Superior temporal gyrus (tissue), 1 donor: ENCODE data around the gene MR1.

Experiments
- DNase-seq: peaks from one replicate; pipeline ENCODE4 v3.0.0-alpha.2; 2016; ENCODE audit errors: extremely low spot score

Gene MR1

DNA sequence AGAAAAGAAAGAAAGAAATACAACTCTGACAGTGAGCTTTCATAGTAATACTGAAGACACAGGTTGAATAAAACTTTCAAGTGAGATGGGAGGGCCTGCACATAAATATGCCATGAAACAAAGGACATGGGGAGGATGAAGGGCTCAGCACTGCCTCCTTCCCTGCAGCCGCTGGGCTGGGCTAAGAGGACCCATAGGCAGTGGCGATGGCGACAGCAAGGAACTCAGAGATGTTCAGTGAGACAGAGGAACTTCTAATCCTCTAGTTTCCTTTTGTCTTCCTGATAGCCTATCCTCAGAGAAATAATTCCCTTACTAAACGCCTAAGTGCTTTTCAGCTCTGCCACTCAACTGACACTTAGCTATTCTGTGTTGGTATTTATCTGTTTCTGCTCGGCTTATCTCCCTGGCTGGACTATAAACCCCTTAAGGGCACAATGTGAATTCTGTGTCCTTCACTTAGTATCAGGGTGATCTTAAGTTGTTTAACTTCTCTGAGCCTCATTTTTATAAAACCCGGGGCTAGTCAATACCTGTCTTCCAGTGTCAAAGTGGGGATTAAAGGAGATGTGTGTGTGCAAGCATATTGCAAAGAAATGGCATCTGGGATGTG lies 30.3 kb downstream of the MR1 start:
- no peak for DNase-seq

DNA sequence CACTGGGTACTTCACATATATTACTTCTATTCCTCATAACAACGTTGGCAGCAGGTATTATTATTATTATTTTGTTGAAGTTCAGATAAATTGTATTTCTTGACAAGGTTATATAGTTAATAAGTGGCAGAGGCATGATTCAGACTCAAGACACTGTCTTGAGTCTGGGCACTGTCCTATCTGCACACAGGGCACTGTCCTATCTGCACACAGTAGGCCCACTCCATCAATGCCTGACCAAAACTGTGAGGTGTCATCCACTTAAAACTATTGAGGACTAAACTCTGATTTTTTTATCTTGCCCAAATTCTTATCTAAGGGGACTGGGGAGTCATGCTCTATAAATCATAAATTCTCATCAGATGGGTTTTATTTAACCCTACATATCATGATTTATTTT lies 30.9 kb downstream of the MR1 start:
- DNase-seq, result no peak

DNA sequence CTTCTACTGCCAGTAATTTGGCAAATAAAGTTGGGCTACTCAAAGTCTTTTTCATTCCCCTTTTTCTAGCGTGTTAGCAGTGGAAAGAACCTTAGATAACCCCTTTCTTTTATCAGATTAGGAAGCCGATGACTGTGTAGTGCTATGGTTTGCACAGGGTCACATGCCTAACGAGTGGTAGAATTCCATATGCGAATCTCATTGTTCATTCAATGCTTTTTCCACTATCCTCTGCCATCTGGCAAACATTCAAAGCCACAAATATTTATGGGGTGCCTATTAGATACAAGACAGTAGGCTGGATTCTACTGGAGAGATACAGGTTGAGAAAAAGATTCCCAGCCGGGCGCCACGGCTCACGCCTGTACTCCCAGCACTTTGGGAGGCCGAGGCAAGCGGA lies 39.9 kb downstream of the MR1 start:
- DNase-seq, result no peak

DNA sequence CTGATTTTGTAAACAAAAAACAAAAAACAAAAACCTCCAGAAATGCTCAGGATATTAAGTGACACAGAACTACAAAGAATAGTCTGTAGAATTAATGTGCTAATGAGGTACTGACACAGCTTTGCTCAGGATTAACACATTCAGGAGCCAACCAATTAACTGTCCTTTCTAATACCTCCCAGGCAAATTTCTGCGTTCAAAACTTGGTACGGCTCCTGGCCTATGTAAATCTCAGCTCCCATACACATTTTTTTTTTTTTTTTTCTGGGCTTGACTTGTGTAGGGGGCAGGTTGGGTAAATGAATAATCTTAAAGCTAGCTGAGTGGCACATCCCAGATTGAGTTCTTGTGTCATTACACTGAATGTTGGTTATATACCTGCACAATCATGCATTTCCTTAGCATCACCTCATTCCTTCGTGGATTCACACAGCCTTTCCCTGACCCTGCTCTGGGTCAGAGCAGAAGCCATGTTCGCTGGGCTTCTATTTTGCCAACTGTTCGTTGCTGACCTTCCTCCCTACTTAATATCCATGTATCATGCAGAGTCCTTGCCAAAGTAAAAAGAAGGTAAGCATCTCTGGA lies 42.1 kb downstream of the MR1 start:
- no peak for DNase-seq

DNA sequence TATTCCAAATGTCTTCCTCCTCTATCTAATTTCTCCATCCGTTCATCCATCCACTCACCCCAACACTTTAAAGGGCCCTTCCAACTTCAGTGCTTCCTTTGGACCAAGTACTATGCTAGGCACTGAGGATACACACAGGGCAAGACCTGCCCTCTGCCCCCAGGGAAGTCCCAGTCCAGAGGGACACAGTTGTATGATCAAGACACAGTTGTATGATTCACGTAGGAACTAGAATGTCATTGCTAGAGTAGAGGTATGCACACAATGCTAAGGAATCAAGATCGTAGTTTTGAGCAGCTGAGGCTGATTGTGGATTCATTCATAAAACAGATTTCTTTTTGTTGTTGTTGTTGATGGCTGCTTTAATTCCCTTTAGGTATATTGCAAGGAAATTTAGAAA lies 43.1 kb downstream of the MR1 start:
- DNase-seq, result no peak

DNA sequence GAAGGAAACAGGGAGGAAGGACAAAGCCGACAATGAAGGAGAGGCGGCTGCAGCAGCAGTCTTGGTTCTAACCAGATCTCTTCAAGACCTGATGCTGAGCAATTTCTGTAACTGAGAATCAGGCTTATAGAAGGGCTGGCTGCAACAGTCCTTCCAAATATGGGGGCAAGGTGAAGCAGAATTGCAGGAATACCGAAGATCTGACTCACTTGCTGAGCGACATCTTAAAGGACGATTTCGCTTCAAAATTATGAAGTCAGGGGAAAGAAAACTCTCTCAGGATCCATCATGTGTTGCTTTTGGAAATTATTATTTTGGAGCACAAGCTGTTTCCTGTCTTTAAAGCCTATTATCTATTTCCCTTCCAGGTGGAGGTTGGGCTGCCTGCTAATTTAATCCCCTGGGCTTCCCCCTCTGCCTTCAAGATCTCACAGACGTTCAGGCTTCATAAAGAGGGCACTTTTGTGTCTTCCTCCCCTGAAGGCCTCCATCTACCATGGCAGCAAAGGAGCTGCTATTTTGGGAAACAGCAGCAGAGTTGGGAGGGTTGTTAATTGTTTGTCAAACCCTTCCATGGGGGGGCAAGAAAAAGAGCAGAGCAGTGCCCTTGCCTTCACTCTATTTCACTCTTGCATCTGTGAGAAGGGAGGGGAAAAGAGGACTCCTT lies 43.9 kb downstream of the MR1 start:
- DNase-seq, result no peak

DNA sequence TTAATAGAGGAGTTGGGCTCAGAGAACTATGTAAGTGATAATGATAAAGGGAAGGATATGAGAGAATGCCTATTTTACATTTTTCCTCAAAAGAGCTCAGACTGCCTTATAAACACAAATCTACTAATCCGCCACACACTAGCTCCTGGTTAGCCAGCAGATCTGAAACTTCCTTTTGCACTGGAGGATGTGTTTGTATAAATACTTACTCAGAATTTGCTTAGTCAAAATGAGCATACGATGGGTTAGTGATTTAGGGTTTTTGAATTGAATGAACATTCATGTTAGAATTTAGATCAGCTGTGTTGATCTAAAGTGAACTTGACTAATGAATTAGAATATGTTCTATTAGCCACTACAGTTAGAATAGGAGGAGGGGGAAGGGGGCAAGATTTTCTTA lies 45.6 kb downstream of the MR1 start:
- no peak for DNase-seq

DNA sequence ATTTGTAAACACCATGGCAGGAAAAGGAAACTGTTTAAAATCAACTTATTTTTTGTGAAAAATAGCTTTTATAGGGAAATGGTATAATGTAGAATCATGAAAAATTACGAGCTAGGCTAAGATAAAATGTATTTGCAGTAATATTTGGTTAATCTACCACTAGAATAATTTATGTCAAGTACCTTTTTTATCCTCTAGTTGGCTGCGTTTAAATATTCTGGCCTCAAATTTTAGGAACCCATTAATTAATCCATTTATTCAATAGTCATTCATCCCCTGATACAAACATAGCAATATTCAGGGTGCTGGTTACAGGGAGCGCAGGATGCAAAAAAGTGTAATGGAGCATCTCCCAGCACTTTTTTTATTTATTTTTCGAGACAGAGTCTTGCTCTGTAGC lies 46.1 kb downstream of the MR1 start:
- no peak for DNase-seq

DNA sequence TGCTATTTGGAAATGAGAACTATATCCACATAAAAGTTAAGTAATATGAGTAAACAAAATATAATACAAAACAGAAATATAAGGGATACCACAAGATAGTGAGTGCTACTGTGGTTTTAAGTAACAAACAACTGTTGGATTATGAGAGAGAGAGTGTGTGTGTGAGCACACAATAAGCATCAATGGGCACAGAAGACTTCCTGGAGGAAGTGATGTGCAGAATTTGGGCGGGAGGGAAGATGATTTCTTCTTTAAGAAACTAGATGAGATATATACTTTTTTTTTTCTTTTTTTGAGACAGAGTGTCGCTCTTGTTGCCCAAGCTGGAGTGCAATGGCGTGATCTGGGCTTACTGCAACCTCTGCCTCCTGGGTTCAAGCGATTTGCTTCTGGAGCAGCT lies 46.8 kb downstream of the MR1 start:
- no peak for DNase-seq

DNA sequence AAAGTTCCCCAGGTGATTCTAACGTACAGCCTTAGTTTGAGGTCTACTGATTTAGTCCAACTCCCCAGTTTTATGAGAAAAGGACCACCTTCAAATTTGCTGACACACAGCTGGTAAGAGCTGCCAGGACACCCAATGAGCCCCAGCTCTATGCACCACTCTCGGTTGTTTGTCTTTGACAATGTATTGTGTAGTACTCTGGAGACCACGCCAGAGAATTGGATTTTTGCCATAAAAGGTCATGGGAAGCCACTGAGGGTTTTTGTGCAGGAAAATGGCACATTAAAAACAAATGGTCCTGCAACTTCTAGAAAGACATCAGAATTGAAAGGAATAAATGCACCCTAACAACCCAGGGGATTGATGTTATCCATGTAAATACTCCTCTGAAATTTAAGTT lies 47.6 kb downstream of the MR1 start:
- no peak for DNase-seq

DNA sequence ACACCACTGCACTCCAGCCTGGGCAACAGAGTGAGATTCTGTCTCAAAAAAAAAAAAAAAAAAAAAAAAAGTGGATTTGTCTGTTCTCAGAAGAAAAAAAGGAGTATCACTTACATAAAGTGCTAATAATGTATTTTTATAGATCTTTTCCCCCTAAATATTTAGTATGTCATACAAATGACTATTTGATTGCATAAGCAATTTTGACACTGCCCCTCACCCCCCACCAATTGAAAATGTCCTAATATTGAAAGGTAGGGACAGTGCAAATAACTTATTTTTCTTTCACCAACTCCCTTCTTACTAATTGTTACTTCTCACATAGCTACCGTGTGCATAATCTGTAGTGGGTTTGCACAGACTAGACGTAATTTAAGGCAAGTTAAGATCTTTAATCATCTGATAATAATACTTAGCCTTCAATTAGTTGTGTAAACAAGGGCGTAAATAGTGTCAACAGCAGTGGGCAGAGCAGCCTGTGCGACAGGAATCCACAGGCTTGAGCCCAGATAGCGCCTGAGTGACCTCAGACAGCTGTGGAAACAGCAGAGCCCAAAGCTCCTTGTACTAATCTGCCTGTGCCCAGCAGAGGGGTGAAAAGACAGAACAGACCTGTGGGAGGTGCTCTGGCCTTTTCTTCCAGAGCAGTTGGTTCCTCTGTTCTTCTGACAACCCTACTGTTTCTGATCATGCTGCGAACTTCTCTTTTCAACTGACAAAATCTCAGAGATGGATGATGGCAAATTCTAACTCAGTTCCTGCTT lies 50.2 kb downstream of the MR1 start:
- DNase-seq, result no peak

DNA sequence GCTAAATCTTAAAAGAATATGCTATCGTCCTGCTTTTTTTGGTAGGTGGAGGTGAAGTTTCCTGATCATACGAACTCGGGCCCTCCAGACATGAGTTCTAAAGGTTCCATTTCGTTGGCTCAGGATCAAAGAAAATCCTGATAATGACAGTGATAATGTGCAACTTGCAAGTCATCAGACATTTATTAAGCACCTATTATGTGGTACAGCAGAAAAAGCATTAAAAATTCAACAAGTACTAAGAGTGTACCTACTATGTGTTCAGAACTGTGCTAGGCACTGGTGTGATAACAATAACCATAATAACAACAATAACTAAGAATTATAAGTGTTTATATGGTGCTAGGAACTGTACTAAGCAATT lies 50.8 kb downstream of the MR1 start:
- no peak for DNase-seq

DNA sequence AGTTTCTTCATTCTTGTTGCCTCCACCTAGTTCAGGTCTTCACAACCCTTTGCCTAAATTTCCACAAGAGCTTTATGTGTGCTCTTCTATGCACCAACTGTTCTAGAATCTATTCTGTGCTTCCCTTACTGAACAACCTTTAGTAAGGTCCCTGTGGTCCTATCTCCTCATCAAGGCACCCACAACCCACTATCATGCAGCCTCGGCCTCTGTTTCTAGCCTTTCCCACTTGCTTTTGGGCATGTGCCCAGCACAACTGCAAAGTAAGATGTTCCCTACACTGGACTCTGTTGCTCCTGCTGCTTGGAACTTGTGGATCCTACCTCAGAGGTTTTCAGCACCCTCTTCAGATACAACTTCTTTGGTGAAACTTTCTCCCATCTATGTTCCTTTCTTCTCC lies 52.3 kb downstream of the MR1 start:
- DNase-seq, result no peak

DNA sequence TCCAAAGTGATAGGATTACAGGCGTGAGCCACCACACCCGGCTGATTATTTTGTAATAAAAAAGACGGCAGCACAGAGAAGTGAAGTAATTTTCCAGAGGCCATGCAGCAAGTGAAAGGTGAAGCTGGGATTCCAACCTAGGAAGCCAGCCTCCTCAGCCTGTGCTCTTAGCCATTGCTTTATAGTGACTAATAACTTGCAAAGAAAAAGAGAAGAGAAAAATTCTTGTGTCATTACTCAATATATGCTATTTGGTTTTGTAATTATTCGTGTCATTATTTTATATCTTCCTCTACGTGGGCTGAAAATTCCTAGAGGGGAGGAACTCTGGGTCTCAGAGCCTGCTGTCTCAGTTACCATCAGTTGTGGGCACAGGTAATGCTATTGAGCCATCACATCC lies 53.1 kb downstream of the MR1 start:
- DNase-seq, result no peak

DNA sequence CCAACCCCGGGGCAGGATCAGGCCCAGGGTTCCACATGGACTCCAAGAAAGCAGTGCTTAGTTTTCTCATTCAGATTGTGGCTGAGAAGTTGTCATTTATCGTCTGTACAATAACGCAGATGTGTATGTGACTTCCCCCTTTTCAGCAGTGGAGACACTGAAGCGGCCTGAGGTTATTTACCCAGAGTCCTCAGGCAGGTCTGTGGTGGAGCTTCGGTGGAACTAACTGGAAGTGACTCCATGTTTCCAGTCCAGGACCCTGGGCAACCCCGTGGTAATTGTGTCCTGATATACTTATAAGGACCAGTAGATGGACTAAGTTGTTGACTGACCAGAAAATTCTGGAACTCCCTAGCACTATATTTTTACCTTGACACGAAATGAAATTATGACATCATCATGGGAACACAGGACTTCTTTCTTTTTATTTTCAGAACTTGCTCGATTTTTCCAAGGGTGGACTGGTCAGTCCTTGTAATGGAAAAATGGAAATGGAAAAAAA lies 53.7 kb downstream of the MR1 start:
- DNase-seq, result no peak

DNA sequence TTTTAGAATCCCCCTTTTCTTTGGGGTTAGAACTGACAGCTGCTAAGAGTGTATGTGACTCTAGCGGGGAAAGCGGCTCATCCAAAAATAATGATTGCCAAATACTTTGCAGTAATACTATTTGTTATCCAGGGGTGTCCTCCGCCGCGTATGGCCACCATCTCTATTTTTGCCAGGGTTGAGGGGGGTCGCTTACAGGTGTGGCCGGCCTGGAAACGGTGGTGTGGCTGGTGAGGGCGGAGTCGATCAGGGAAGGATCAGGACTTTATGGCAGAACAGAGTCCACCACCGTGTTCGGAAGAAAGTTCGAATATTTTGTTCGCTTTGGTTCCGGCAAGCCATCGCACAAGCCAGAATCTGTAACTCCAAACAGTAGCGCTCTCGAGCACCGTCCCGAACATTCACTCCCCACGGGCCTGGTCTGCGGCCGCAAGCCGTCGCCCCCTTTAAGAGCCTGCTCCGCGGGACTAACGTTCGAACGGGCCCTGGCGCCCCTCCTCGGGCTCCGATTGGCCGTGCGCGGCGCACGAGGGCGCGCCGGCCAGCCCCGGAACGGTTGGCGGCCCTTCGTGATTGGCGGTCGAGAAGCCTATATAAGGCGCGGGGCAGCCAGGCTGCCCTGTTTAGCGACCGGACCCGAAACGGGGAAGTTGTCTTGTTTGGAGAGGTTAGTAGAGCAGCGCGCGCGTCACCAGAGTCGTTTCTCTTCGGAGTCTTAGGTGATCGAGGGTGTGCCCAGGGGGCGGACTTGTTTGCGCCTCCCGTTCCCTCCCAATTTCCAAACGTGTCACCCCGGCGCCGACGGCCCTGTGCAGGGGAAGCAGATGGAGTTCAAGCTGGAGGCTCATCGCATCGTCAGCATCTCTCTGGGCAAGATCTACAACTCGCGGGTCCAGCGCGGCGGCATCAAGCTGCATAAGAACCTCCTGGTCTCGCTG lies 54.6 kb downstream of the MR1 start, which contains the start of gene IER5:
Gene IER5 (plus strand): TSS at position 622 of the 938 bp plus-strand sequence. CDS start 203 bp downstream, at position 825.
- peak; percentile 98 for DNase-seq

DNA sequence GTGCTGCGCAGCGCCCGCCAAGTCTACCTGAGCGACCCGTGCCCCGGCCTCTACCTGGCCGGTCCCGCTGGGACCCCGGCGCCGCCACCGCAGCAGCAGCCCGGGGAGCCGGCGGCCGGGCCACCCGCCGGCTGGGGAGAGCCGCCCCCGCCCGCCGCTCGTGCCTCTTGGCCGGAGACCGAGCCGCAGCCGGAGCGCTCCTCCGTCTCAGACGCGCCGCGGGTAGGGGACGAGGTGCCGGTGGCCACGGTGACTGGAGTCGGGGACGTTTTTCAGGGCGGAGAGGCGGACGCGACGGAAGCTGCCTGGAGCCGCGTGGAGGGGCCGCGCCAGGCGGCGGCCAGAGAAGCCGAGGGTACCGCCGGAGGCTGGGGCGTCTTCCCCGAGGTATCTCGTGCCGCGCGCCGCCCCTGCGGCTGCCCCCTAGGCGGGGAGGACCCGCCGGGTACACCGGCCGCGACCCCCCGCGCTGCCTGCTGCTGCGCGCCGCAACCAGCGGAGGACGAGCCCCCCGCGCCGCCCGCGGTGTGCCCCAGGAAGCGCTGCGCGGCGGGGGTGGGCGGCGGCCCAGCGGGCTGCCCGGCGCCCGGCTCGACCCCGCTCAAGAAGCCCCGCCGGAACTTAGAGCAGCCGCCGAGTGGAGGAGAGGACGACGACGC lies 55.4 kb downstream of the MR1 start:
- no peak for DNase-seq

DNA sequence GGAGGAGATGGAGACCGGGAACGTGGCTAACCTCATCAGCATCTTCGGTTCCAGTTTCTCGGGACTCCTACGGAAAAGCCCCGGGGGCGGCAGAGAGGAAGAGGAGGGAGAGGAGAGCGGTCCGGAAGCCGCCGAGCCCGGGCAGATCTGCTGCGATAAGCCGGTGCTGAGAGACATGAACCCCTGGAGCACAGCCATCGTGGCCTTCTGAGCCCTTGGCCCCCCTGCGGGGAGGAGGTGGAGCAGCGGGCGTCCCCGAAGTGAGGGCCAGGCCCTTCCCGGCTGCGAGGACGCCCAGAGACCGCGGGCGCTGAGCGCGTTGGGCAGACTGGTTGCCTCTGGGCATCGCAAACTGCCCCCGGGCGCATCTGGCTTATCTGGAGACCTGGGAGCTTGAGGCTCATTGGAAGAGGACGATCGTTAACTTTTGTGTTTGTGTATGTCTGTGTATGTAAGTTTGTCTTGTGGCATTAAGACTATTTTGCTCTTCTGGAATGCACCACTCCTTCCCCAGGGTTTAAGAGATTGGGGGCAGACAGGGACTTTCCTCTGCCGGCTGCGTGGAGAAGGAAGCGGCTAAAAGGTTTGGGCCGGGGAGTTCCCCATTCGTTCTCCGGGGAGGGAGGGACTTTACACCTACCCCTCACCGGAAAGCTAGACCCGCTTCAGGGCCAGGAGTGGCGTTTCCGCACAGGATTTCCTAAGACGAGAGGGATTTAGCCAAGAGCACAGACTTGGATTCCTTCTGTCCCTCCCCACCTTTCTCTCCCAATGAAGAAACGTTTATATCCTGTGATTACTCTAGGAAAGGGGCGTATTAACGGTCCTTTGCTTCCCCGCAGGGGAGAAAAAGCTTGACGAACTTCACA lies 56.1 kb downstream of the MR1 start:
- peak; percentile 60 for DNase-seq

DNA sequence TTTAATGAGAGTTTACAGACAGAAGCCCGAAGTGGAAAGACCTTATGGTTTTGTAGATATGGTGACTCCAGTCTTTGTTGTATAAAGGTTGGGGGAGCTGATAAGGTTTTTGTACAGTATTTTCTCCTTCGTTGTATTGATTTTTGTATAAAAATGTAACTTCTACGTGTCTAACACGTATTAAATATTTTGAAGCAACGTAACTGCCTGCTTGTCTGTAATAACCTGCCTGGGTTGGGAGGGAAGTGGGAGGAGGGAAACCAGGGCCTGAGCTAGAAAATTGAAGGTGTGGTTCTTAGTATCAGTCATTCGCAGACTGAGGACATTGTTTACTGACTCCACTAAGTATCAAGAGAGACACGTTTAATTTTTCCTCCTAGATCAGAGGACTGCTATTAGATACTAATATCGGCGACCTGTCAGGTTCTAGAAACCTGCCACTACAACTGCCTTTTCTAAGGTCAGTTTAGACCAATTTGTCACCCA lies 56.9 kb downstream of the MR1 start:
- no peak for DNase-seq
